ENCODE measurements around the gene H2AZ2.
A peak's percentile ranks its signal among the peaks of the same experiment; 100 is the strongest.
"Not testable (repeated sequence)": the region's sequence is repeated elsewhere in the genome, so short reads cannot be mapped to it uniquely, and the experiment has no call there.

Gene H2AZ2

GRCh38 chr7:44811093-44811492 is 36.8 kb downstream of the H2AZ2 start:
- no peak for DNase-seq

GRCh38 chr7:44808914-44809393 is 38.9 kb downstream of the H2AZ2 start:
- no peak for DNase-seq

- no peak for DNase-seq
These were observed 41.9 kb downstream of the H2AZ2 start for GRCh38 chr7:44805950-44806349.

GRCh38 chr7:44803828-44804519 is 43.9 kb downstream of the H2AZ2 start:
- not testable (repeated sequence) for DNase-seq

- DNase-seq = no peak
These were observed 45.4 kb downstream of the H2AZ2 start for GRCh38 chr7:44802418-44803025.

GRCh38 chr7:44801890-44802289 is 46.0 kb downstream of the H2AZ2 start:
- no peak for DNase-seq

- DNase-seq = no peak
These were observed 47.9 kb downstream of the H2AZ2 start for GRCh38 chr7:44799939-44800338.

GRCh38 chr7:44798649-44799305 is 49.1 kb downstream of the H2AZ2 start:
- no peak for DNase-seq

- peak; percentile 78 for DNase-seq
These were observed 50.3 kb downstream of the H2AZ2 start for GRCh38 chr7:44797329-44798258.

GRCh38 chr7:44796504-44797328 is 51.2 kb downstream of the H2AZ2 start, which contains the start of gene PPIA:
Gene PPIA (plus strand): TSS chr7:44796681. CDS start chr7:44796725, 44 bp downstream.
- DNase-seq = peak; percentile 98

- DNase-seq = no peak
These were observed 51.8 kb downstream of the H2AZ2 start for GRCh38 chr7:44796034-44796503.

GRCh38 chr7:44794331-44794730 is 53.6 kb downstream of the H2AZ2 start:
- DNase-seq = no peak

GRCh38 chr7:44793919-44794318 is 54.0 kb downstream of the H2AZ2 start:
- no peak for DNase-seq

GRCh38 chr7:44791278-44792219 is 56.3 kb downstream of the H2AZ2 start:
- no peak for DNase-seq

GRCh38 chr7:44789990-44790389 is 57.9 kb downstream of the H2AZ2 start:
- DNase-seq = no peak

GRCh38 chr7:44787762-44788161 is 60.1 kb downstream of the H2AZ2 start:
- DNase-seq = no peak

- no peak for DNase-seq
These were observed 60.8 kb downstream of the H2AZ2 start for GRCh38 chr7:44787041-44787440.

- DNase-seq = not testable (repeated sequence)
These were observed 62.7 kb downstream of the H2AZ2 start for GRCh38 chr7:44785218-44785617.

- no peak for DNase-seq
These were observed 63.5 kb downstream of the H2AZ2 start for GRCh38 chr7:44784364-44784763.

GRCh38 chr7:44783407-44783806 is 64.5 kb downstream of the H2AZ2 start:
- no peak for DNase-seq

GRCh38 chr7:44782460-44782859 is 65.4 kb downstream of the H2AZ2 start:
- no peak for DNase-seq
